Measurements from ENCODE around the gene TFDP2.

Gene TFDP2

DNA sequence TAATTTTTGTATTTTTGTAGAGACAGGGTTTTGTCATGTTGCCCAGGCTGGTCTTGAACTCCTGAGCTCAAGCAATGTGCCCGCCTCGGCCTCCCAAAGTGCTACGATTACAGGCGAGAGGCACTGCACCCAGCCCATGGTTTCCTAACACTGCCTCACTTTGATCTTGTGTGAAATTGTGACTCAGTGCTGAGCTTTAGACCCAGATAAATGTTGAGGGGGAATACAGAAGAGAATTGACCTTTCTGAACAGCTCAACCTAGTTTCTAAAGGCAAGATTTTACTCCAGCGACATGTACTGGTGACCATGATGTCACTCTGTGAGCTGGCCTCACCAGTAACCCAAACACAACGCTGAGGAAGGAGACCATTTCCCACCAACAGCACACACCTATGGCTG lies 199.4 kb downstream of the TFDP2 start:
- no peak overlapping the region for H3K27ac ChIP-seq (ENCODE audit: low read depth, low read length)
- H3K79me2 ChIP-seq (ENCODE audit: control insufficient read depth, insufficient read depth, low read length, unreplicated experiment), result no peaks in the 10 kb centered on the region
- H3K27me3 ChIP-seq (ENCODE audit: insufficient read depth, low read length), result no peaks in the 10 kb centered on the region
- no peaks in the 10 kb centered on the region for H3K36me3 ChIP-seq (ENCODE audit: insufficient read depth, low read length)
- no peaks in the 10 kb centered on the region for H3K4me1 ChIP-seq (ENCODE audit: control insufficient read depth, insufficient read depth, low read length, unreplicated experiment)
- H2AFZ ChIP-seq (ENCODE audit: low read length, unreplicated experiment), result no peak overlapping the region
- H3K4me3 ChIP-seq (ENCODE audit: low read depth, low read length), result no peak overlapping the region

DNA sequence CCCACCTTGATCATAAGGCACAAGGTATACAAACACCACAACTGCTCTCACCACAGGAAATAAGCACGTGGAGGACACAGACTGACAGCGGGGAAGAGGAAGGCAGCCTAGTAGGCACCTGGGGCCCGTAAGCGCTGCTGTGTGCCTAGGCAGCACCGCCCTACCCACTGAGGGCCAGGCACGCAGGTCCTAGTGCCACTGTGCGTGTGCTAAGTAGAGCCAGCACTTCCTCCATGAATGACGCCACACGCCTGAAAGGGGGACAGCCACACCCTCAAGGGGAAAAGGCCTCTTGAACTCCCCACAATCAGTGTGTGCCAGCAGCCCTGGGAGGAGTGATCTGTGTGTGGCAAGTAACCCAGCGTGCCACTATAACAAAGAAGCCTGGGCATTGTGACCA lies 199.9 kb downstream of the TFDP2 start:
- Histone ChIP-seq H3K4me3 (ENCODE audit: low read depth, low read length) (no peak overlapping the region), H3K27me3 (ENCODE audit: insufficient read depth, low read length) (no peaks in the 10 kb centered on the region), H3K79me2 (ENCODE audit: control insufficient read depth, insufficient read depth, low read length, unreplicated experiment) (no peaks in the 10 kb centered on the region), H3K27ac (ENCODE audit: low read depth, low read length) (no peak overlapping the region), H3K4me1 (ENCODE audit: control insufficient read depth, insufficient read depth, low read length, unreplicated experiment) (no peaks in the 10 kb centered on the region), H3K36me3 (ENCODE audit: insufficient read depth, low read length) (no peaks in the 10 kb centered on the region), H2AFZ (ENCODE audit: low read length, unreplicated experiment) (no peak overlapping the region)

- Histone ChIP-seq H3K36me3 (ENCODE audit: insufficient read depth, low read length) (no peaks in the 10 kb centered on the region), H3K79me2 (ENCODE audit: control insufficient read depth, insufficient read depth, low read length, unreplicated experiment) (no peaks in the 10 kb centered on the region), H2AFZ (ENCODE audit: low read length, unreplicated experiment) (no peak overlapping the region), H3K27ac (ENCODE audit: low read depth, low read length) (no peak overlapping the region), H3K4me3 (ENCODE audit: low read depth, low read length) (no peak overlapping the region), H3K27me3 (ENCODE audit: insufficient read depth, low read length) (no peaks in the 10 kb centered on the region), H3K4me1 (ENCODE audit: control insufficient read depth, insufficient read depth, low read length, unreplicated experiment) (no peaks in the 10 kb centered on the region)
Measured at GRCh38 chr3:141945726-141946485, 203.4 kb downstream of the TFDP2 start.

DNA sequence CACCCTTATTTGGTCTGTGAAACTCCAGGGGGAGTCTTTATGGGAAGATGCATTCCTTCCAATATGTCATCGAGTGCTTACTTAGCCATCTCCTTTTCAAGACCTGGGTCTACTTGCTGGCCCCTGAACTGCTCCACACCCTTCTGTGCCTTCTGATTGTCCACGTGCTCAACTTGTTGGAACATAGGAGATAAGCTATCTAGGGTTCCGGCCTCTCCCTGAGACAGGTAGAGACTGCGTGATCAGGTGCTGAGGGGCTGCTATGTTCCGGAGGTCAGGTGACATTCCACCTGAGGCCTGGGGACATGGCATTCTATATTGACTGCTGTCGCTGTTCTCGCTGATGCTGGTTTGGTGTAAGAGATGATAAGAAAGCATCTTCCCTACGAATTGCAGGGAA lies 207.3 kb downstream of the TFDP2 start:
- H3K27me3 ChIP-seq (ENCODE audit: insufficient read depth, low read length), result no peaks in the 10 kb centered on the region

GRCh38 chr3:141941093-141941492 lies 208.3 kb downstream of the TFDP2 start:
- no peaks in the 10 kb centered on the region for H3K36me3 ChIP-seq (ENCODE audit: insufficient read depth, low read length)
- H3K79me2 ChIP-seq (ENCODE audit: control insufficient read depth, insufficient read depth, low read length, unreplicated experiment), result no peaks in the 10 kb centered on the region
- H3K27ac ChIP-seq (ENCODE audit: low read depth, low read length), result no peak overlapping the region
- H3K4me1 ChIP-seq (ENCODE audit: control insufficient read depth, insufficient read depth, low read length, unreplicated experiment), result peaks cover 13% of the 10 kb centered on the region
- H3K27me3 ChIP-seq (ENCODE audit: insufficient read depth, low read length), result no peaks in the 10 kb centered on the region
- no peak overlapping the region for H2AFZ ChIP-seq (ENCODE audit: low read length, unreplicated experiment)
- no peak overlapping the region for H3K4me3 ChIP-seq (ENCODE audit: low read depth, low read length)

More for the DNA sequence above, 207.3 kb downstream of the TFDP2 start:
- Histone ChIP-seq H3K27ac (ENCODE audit: low read depth, low read length) (no peak overlapping the region), H2AFZ (ENCODE audit: low read length, unreplicated experiment) (no peak overlapping the region), H3K79me2 (ENCODE audit: control insufficient read depth, insufficient read depth, low read length, unreplicated experiment) (no peaks in the 10 kb centered on the region), H3K36me3 (ENCODE audit: insufficient read depth, low read length) (no peaks in the 10 kb centered on the region), H3K4me3 (ENCODE audit: low read depth, low read length) (no peak overlapping the region), H3K4me1 (ENCODE audit: control insufficient read depth, insufficient read depth, low read length, unreplicated experiment) (peaks cover 13% of the 10 kb centered on the region)

DNA sequence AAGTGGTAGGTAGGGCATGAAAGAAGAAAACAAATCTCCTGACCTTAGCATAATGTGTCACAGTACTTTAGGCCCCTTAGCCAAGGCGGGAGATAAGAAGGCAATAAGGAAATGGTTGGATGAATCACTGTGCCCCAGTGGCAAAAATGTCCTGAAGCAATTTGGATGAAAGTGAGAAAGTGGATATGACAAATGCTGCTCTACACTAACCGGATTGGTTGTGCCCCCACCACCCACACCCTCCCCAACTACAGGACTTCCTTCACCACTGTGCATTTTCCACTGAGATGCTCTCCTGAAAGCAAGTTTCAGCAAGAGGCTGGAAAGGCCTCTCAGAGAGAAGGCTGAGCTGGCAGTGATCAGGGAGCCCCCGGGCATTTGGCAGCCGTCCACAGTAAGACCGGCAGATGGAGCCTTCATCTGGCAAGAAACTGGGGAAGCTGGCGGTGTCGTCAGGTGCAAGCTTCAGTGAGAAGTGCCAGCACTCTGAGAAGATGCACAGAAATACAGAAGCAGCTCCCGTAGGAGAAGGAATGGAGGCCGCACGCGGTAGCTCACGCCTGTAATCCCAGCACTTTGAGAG lies 209.1 kb downstream of the TFDP2 start:
- Histone ChIP-seq H3K27ac (ENCODE audit: low read depth, low read length) (peak overlapping the region; percentile 60), H3K4me1 (ENCODE audit: control insufficient read depth, insufficient read depth, low read length, unreplicated experiment) (peaks cover 13% of the 10 kb centered on the region), H3K36me3 (ENCODE audit: insufficient read depth, low read length) (no peaks in the 10 kb centered on the region), H2AFZ (ENCODE audit: low read length, unreplicated experiment) (peak overlapping the region; percentile 28), H3K27me3 (ENCODE audit: insufficient read depth, low read length) (no peaks in the 10 kb centered on the region), H3K4me3 (ENCODE audit: low read depth, low read length) (no peak overlapping the region), H3K79me2 (ENCODE audit: control insufficient read depth, insufficient read depth, low read length, unreplicated experiment) (no peaks in the 10 kb centered on the region)

GRCh38 chr3:141939759-141940158 lies 209.6 kb downstream of the TFDP2 start:
- H2AFZ ChIP-seq (ENCODE audit: low read length, unreplicated experiment), result peak overlapping the region; percentile 28
- H3K4me3 ChIP-seq (ENCODE audit: low read depth, low read length), result no peak overlapping the region
- peaks cover 13% of the 10 kb centered on the region for H3K4me1 ChIP-seq (ENCODE audit: control insufficient read depth, insufficient read depth, low read length, unreplicated experiment)
- no peaks in the 10 kb centered on the region for H3K79me2 ChIP-seq (ENCODE audit: control insufficient read depth, insufficient read depth, low read length, unreplicated experiment)
- no peaks in the 10 kb centered on the region for H3K27me3 ChIP-seq (ENCODE audit: insufficient read depth, low read length)
- H3K36me3 ChIP-seq (ENCODE audit: insufficient read depth, low read length), result no peaks in the 10 kb centered on the region
- H3K27ac ChIP-seq (ENCODE audit: low read depth, low read length), result peak overlapping the region; percentile 60

DNA sequence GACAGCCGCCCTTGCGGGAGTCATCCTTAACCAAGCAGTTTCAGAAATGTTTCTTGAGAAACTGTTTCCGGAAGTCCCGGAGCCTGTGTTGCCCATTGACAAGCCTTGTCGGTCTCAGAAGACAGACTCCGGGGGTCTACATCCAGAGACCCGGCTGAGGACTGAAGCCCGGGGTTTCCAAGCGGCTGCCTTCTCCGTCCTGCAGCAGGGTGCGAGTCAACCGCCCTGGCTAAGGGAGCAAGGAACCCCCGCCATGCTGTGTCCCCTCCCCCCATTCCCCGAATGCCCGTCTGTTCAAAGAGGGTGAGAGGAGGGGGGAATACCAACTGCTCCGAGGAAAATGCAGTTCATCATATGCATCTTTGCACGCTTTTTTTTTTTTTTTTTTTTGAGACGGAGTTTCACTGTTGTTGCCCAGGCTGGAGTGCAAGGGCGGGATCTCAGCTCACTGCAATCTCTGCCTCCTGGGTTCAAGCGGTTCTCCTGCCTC lies 211.3 kb downstream of the TFDP2 start:
- H3K27ac ChIP-seq (ENCODE audit: low read depth, low read length), result no peak overlapping the region
- no peak overlapping the region for H2AFZ ChIP-seq (ENCODE audit: low read length, unreplicated experiment)
- H3K4me3 ChIP-seq (ENCODE audit: low read depth, low read length), result no peak overlapping the region
- H3K79me2 ChIP-seq (ENCODE audit: control insufficient read depth, insufficient read depth, low read length, unreplicated experiment), result no peaks in the 10 kb centered on the region
- H3K27me3 ChIP-seq (ENCODE audit: insufficient read depth, low read length), result no peaks in the 10 kb centered on the region
- H3K4me1 ChIP-seq (ENCODE audit: control insufficient read depth, insufficient read depth, low read length, unreplicated experiment), result peaks cover 13% of the 10 kb centered on the region
- H3K36me3 ChIP-seq (ENCODE audit: insufficient read depth, low read length), result no peaks in the 10 kb centered on the region

- Histone ChIP-seq H3K36me3 (ENCODE audit: insufficient read depth, low read length) (no peaks in the 10 kb centered on the region), H3K79me2 (ENCODE audit: control insufficient read depth, insufficient read depth, low read length, unreplicated experiment) (no peaks in the 10 kb centered on the region), H2AFZ (ENCODE audit: low read length, unreplicated experiment) (no peak overlapping the region), H3K27me3 (ENCODE audit: insufficient read depth, low read length) (no peaks in the 10 kb centered on the region), H3K4me3 (ENCODE audit: low read depth, low read length) (no peak overlapping the region), H3K4me1 (ENCODE audit: control insufficient read depth, insufficient read depth, low read length, unreplicated experiment) (no peaks in the 10 kb centered on the region), H3K27ac (ENCODE audit: low read depth, low read length) (no peak overlapping the region)
Measured at GRCh38 chr3:141934354-141934753, 215.0 kb downstream of the TFDP2 start.

DNA sequence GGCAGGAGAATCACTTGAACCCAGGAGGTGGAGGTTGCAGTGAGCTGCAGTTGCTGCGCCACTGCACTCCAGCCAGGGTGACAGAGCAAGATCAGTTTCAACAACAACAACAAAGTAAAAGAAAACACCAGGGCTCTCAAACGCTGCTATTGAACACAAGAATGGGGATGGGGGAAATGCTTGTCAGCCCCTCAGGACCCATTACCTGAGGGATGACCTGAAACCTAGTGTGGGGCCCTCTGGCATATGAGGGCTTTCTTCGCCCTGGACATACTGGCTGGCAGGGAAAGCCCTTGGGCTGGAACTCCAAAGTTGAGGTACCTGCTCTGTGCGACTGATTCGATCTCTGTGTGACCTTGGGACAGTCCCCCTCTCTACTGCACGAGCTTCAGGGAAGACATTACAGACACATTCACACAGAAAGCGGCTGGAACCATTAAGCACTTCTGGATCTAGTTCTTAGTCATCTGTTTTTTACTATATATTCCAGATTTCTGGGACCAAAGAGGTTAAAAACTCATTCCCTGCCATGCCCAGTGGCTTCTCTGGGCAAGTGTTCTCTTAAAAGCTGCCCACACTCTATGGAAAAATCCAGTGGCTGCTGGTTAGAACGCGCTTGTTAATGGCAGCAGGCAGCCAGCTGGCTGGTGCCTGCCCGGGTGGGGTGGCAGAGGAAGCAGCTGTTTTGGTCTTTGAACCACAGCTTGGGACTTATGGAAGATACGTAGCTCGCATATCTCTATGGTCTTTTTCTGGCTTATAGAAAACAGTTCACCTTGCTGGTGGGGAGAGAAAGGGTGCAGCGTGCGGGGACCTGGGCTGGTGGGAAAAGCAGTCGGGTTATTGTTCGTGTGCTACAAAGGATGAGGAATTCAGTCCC lies 215.7 kb downstream of the TFDP2 start:
- no peaks in the 10 kb centered on the region for H3K4me1 ChIP-seq (ENCODE audit: control insufficient read depth, insufficient read depth, low read length, unreplicated experiment)
- H2AFZ ChIP-seq (ENCODE audit: low read length, unreplicated experiment), result no peak overlapping the region
- H3K27ac ChIP-seq (ENCODE audit: low read depth, low read length), result no peak overlapping the region
- no peaks in the 10 kb centered on the region for H3K79me2 ChIP-seq (ENCODE audit: control insufficient read depth, insufficient read depth, low read length, unreplicated experiment)
- H3K36me3 ChIP-seq (ENCODE audit: insufficient read depth, low read length), result no peaks in the 10 kb centered on the region
- no peaks in the 10 kb centered on the region for H3K27me3 ChIP-seq (ENCODE audit: insufficient read depth, low read length)
- no peak overlapping the region for H3K4me3 ChIP-seq (ENCODE audit: low read depth, low read length)

Data from ACC112 (cell line).